Anterior cingulate cortex (tissue), 58 donors: Measurements from ENCODE around the gene ATP6V0A4.
"Not testable (repeated sequence)": the region's sequence is repeated elsewhere in the genome, so short reads cannot be mapped to it uniquely, and the experiment has no call there.

ENCODE experiments used
- DNase-seq, 58 donors: peaks; one replicate each; lab custom pipeline; 2025; lab: John Stamatoyannopoulos, UW

Gene ATP6V0A4

GRCh38 chr7:138710536-138711385 is 87.2 kb downstream of the ATP6V0A4 start:
- no peak for DNase-seq

- no peak for DNase-seq
Measured at GRCh38 chr7:138705167-138705566, 92.8 kb downstream of the ATP6V0A4 start.

- no peak for DNase-seq
Measured at GRCh38 chr7:138701537-138701923, 96.5 kb downstream of the ATP6V0A4 start.

GRCh38 chr7:138700857-138701536 is 97.0 kb downstream of the ATP6V0A4 start, which contains the start of gene SVOPL:
SVOPL (minus strand) TSS chr7:138701362; CDS start chr7:138679045, 22,317 bp downstream.
- no peak for DNase-seq

- DNase-seq: no peak
Measured at GRCh38 chr7:138699661-138700060, 98.3 kb downstream of the ATP6V0A4 start.

- no peak for DNase-seq
Measured at GRCh38 chr7:138698281-138698680, 99.7 kb downstream of the ATP6V0A4 start.

- DNase-seq: no peak
Measured at GRCh38 chr7:138697535-138698182, 100.3 kb downstream of the ATP6V0A4 start.

GRCh38 chr7:138695776-138696175 is 102.2 kb downstream of the ATP6V0A4 start:
- DNase-seq: not testable (repeated sequence)

- DNase-seq: no peak
Measured at GRCh38 chr7:138695106-138695505, 102.9 kb downstream of the ATP6V0A4 start.

- no peak for DNase-seq
Measured at GRCh38 chr7:138691178-138691577, 106.8 kb downstream of the ATP6V0A4 start.

- DNase-seq: no peak
Measured at GRCh38 chr7:138690495-138690894, 107.5 kb downstream of the ATP6V0A4 start.

- not testable (repeated sequence) for DNase-seq
Measured at GRCh38 chr7:138688037-138688436, 110.0 kb downstream of the ATP6V0A4 start.

GRCh38 chr7:138684340-138684739 is 113.7 kb downstream of the ATP6V0A4 start:
- no peak for DNase-seq

GRCh38 chr7:138679793-138680192 is 118.2 kb downstream of the ATP6V0A4 start:
- no peak for DNase-seq

- DNase-seq: no peak
Measured at GRCh38 chr7:138670594-138670993, 127.4 kb downstream of the ATP6V0A4 start.

- DNase-seq: no peak
Measured at GRCh38 chr7:138669364-138669763, 128.6 kb downstream of the ATP6V0A4 start.

- DNase-seq: no peak
Measured at GRCh38 chr7:138668946-138669345, 129.1 kb downstream of the ATP6V0A4 start.

- DNase-seq: no peak
Measured at GRCh38 chr7:138668229-138668596, 129.8 kb downstream of the ATP6V0A4 start.

GRCh38 chr7:138667535-138668228 is 130.3 kb downstream of the ATP6V0A4 start:
- no peak for DNase-seq

- no peak for DNase-seq
Measured at GRCh38 chr7:138666385-138666784, 131.6 kb downstream of the ATP6V0A4 start.
